ENCODE data around the gene TBC1D2.

Gene TBC1D2

GRCh38 chr9:98232926-98233325, 22.5 kb downstream of the TBC1D2 start:
- DNase-seq (ENCODE audit: low read depth), result no peak
- H3K4me3 ChIP-seq (ENCODE audit: control insufficient read depth, low read depth, low read length), result no peak overlapping the region
- TF ChIP-seq CTCF (IDR thresholded peaks at IDR 0.05; ENCODE audit: control insufficient read depth, insufficient read depth, low read depth, low read length, missing control alignments), result no peak

- peak; percentile 75 for DNase-seq (ENCODE audit: low read depth)
- TF ChIP-seq CTCF (IDR thresholded peaks at IDR 0.05; ENCODE audit: control insufficient read depth, insufficient read depth, low read depth, low read length, missing control alignments), result no peak
- no peak overlapping the region for H3K4me3 ChIP-seq (ENCODE audit: control insufficient read depth, low read depth, low read length)
Measured at GRCh38 chr9:98231770-98232478, 23.5 kb downstream of the TBC1D2 start.

- H3K4me3 ChIP-seq (ENCODE audit: control insufficient read depth, low read depth, low read length), result no peak overlapping the region
- DNase-seq (ENCODE audit: low read depth), result no peak
- TF ChIP-seq CTCF (IDR thresholded peaks at IDR 0.05; ENCODE audit: control insufficient read depth, insufficient read depth, low read depth, low read length, missing control alignments), result no peak
Measured at GRCh38 chr9:98230789-98231188, 24.7 kb downstream of the TBC1D2 start.

GRCh38 chr9:98230304-98230703, 25.1 kb downstream of the TBC1D2 start:
- TF ChIP-seq CTCF (IDR thresholded peaks at IDR 0.05; ENCODE audit: control insufficient read depth, insufficient read depth, low read depth, low read length, missing control alignments), result no peak
- DNase-seq (ENCODE audit: low read depth), result no peak
- no peak overlapping the region for H3K4me3 ChIP-seq (ENCODE audit: control insufficient read depth, low read depth, low read length)

GRCh38 chr9:98229620-98230019, 25.8 kb downstream of the TBC1D2 start:
- no peak for TF ChIP-seq CTCF (IDR thresholded peaks at IDR 0.05; ENCODE audit: control insufficient read depth, insufficient read depth, low read depth, low read length, missing control alignments)
- no peak overlapping the region for H3K4me3 ChIP-seq (ENCODE audit: control insufficient read depth, low read depth, low read length)
- DNase-seq (ENCODE audit: low read depth), result no peak

GRCh38 chr9:98229090-98229395, 26.4 kb downstream of the TBC1D2 start:
- H3K4me3 ChIP-seq (ENCODE audit: control insufficient read depth, low read depth, low read length), result no peak overlapping the region
- no peak for DNase-seq (ENCODE audit: low read depth)
- TF ChIP-seq CTCF (IDR thresholded peaks at IDR 0.05; ENCODE audit: control insufficient read depth, insufficient read depth, low read depth, low read length, missing control alignments), result no peak
